ENCODE results near the gene FKBP14. TPM values are rescaled to one million over a fixed set of nuclear protein-coding genes. Genes with fewer than 3 reads are reported as not detected.
A peak's percentile ranks its signal among the peaks of the same experiment; 100 is the strongest.

Gene FKBP14
- total and polyA plus RNA-seq, 3 donors from 2014 or later = 7.3 to 8.8 (median 7.8) TPM

DNA sequence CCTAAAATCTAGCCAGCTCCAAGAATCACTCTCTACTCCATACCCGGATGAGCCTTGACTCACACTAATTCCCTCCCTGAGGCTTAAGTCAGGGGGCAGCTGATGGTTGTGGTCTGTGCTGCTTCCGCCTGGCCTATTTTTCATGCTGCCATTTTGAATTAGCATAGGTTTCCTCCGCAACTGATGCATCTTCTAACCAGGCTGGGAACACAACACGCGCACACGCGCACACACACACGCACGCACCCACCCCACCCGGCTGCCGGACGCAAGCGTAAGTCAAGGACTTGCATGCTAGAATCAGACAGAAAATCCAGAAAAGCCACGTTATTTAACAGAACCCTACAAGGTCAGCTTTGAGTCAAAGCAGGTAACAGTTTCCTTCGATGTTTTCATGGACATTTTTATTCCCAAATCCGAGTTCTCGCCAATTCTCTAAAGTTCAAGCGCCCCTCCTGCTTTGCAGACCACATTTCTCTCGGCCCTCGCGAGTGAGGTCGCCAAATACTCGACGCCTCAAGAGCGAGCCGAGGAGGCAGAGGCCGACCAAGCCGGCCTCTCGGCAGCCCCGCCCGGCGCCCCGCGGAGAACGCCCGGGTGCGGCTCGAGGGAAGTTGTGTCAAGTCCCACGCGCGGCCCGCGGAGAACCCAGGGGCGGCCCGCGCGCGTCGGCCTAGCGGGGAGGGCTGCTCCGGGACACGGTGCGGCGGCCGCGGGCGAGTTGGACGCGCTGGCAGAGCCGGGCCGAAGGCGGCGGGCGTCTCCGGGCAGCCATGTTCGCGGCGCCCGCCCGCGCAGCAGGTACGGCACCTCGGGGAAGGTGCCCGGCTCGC is 37.9 kb downstream of the FKBP14 start:
- peak overlapping the region; percentile 89 to 95 for H3K27ac ChIP-seq
- H3K4me1 ChIP-seq = peaks cover 4% of the 10 kb centered on the region
- H3K36me3 ChIP-seq (ENCODE audit: low read depth, missing control alignments) = no peaks in the 10 kb centered on the region
- no peaks in the 10 kb centered on the region for H3K9me3 ChIP-seq
- TF ChIP-seq POLR2A (IDR thresholded peaks at IDR 0.05) = no peak
- TF ChIP-seq, protein P1, sequence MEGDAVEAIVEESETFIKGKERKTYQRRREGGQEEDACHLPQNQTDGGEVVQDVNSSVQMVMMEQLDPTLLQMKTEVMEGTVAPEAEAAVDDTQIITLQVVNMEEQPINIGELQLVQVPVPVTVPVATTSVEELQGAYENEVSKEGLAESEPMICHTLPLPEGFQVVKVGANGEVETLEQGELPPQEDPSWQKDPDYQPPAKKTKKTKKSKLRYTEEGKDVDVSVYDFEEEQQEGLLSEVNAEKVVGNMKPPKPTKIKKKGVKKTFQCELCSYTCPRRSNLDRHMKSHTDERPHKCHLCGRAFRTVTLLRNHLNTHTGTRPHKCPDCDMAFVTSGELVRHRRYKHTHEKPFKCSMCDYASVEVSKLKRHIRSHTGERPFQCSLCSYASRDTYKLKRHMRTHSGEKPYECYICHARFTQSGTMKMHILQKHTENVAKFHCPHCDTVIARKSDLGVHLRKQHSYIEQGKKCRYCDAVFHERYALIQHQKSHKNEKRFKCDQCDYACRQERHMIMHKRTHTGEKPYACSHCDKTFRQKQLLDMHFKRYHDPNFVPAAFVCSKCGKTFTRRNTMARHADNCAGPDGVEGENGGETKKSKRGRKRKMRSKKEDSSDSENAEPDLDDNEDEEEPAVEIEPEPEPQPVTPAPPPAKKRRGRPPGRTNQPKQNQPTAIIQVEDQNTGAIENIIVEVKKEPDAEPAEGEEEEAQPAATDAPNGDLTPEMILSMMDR (IDR thresholded peaks at IDR 0.05) = no peak
- H3K4me3 ChIP-seq = peak overlapping the region; percentile 85 to 100
- H3K27me3 ChIP-seq = no peaks in the 10 kb centered on the region
- 5 to 20% methylated on average over 26 to 68 of the region's 75 CpGs for WGBS, 2 donors
- DNase-seq = peak; percentile 79
- intact Hi-C loops (cut with DNase I; ENCODE audit: low total_unique reads) = no loop called here

DNA sequence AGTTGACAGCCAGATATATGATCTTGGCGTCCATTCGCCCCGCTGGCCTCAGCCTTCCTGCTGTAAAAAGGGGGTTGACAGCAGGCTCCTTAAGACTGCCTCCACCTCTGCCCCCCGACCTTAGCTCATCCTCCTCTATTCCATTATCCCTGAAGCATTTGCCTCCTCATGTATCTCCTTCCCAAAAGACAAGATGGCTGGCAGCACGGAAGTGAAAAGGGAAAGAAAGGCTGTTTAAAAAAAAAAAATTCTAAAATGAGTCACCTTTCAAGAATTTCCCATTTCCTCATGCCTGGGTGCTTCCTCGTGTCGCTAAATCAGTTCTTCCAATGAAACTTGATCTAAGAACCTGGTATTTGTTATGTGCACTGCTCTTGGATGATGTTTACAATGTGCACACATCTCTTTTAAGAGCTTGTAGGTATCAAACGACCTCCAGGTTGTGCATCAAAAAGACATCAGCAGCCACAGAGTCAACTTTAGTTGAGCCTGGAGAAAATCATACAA is 38.6 kb downstream of the FKBP14 start:
- Histone ChIP-seq H3K27ac (peak overlapping the region; percentile 89 to 95), H3K9me3 (no peaks in the 10 kb centered on the region), H3K27me3 (no peaks in the 10 kb centered on the region), H3K4me3 (peak overlapping the region; percentile 85 to 100), H3K4me1 (peaks cover 4% of the 10 kb centered on the region), H3K36me3 (ENCODE audit: low read depth, missing control alignments) (no peaks in the 10 kb centered on the region)
- DNase-seq = no peak
- TF ChIP-seq POLR2A (IDR thresholded peaks at IDR 0.05) = no peak
- TF ChIP-seq, protein P1 (IDR thresholded peaks at IDR 0.05) = no peak
- WGBS, 2 donors = 36 to 40% methylated on average over 8 of the region's 8 CpGs
- intact Hi-C loops (cut with DNase I; ENCODE audit: low total_unique reads) = no loop called here

DNA sequence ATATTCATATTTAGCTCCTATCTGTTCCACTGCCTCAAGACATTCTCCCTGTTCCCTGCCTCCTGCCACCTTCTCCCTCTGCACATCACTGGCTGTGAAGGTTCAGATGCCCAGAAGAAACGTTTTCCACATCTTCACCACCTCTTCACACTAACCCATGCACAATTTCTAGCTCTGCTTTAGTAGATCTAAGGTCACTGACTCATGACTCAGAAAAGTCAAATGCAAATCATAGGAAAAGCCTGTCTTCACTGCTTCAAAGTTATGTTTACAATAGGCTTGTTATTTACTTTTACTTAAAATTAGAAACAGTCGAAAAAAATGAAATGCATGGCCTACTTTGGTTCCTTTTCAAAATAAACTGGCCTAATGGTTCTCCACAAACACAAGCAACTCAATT is 39.4 kb downstream of the FKBP14 start:
- 38% methylated on average over 2 of the region's 2 CpGs for WGBS, 2 donors

DNA sequence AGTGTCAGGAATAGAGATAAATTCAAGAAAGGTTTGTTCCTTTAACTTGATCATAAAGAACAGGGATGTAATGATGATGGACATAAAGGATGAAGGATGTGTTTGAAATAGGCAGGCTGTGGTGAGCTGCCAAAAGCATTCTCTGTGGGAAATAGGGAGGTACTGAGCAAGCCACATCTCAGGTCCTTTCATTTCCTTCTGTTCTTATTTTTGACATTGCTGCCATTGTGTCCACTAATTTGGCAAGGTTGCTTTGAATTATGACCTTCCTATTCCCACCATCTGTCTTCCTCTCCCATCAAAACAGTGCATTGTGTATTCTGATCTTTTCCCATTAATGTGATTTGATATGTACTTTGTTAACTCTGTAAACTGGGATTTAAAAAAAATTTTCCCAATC is 46.4 kb downstream of the FKBP14 start:
- intact Hi-C loops (cut with DNase I; ENCODE audit: low total_unique reads) = no loop called here
- no peak for DNase-seq
- Histone ChIP-seq H3K27ac (no peak overlapping the region), H3K36me3 (ENCODE audit: low read depth, missing control alignments) (no peaks in the 10 kb centered on the region), H3K4me1 (peaks cover 15% of the 10 kb centered on the region), H3K27me3 (no peaks in the 10 kb centered on the region), H3K4me3 (no peak overlapping the region), H3K9me3 (no peaks in the 10 kb centered on the region)
- no peak for TF ChIP-seq POLR2A (IDR thresholded peaks at IDR 0.05)
- TF ChIP-seq, protein P1 (IDR thresholded peaks at IDR 0.05) = no peak

More for the DNA sequence above, 39.4 kb downstream of the FKBP14 start:
- DNase-seq = no peak
- TF ChIP-seq, protein P1 (IDR thresholded peaks at IDR 0.05) = no peak
- no peak for TF ChIP-seq POLR2A (IDR thresholded peaks at IDR 0.05)
- Histone ChIP-seq H3K4me1 (peaks cover 4% of the 10 kb centered on the region), H3K4me3 (no peak overlapping the region), H3K9me3 (no peaks in the 10 kb centered on the region), H3K27me3 (no peaks in the 10 kb centered on the region), H3K36me3 (ENCODE audit: low read depth, missing control alignments) (no peaks in the 10 kb centered on the region), H3K27ac (no peak overlapping the region)
- intact Hi-C loops (cut with DNase I; ENCODE audit: low total_unique reads) = no loop called here
